ENCODE measurements around the gene PTPRQ.
A peak's percentile ranks its signal among the peaks of the same experiment; 100 is the strongest.

The PTPRQ gene

GRCh38 chr12:80617733-80618132 lies 173.7 kb downstream of the PTPRQ start:
- no peak for DNase-seq (ENCODE audit: extremely low read depth, low read depth)
- TF ChIP-seq CTCF (IDR thresholded peaks at IDR 0.05; ENCODE audit: low read depth, low read length), result no peak

GRCh38 chr12:80620281-80620680 lies 176.2 kb downstream of the PTPRQ start:
- no peak for DNase-seq (ENCODE audit: extremely low read depth, low read depth)
- TF ChIP-seq CTCF (IDR thresholded peaks at IDR 0.05; ENCODE audit: low read depth, low read length), result no peak

- no peak for DNase-seq (ENCODE audit: extremely low read depth, low read depth)
- no peak; the same call in 1 of the 2 replicates for TF ChIP-seq CTCF (IDR thresholded peaks at IDR 0.05; ENCODE audit: low read depth, low read length)
Measured at GRCh38 chr12:80622271-80622670, 178.2 kb downstream of the PTPRQ start.

GRCh38 chr12:80625051-80625450 lies 181.0 kb downstream of the PTPRQ start:
- no peak for TF ChIP-seq CTCF (IDR thresholded peaks at IDR 0.05; ENCODE audit: low read depth, low read length)
- DNase-seq (ENCODE audit: extremely low read depth, low read depth), result no peak

- DNase-seq (ENCODE audit: extremely low read depth, low read depth), result no peak
- TF ChIP-seq CTCF (IDR thresholded peaks at IDR 0.05; ENCODE audit: low read depth, low read length), result no peak
Measured at GRCh38 chr12:80625901-80626300, 181.9 kb downstream of the PTPRQ start.

GRCh38 chr12:80627782-80628181 lies 183.7 kb downstream of the PTPRQ start:
- TF ChIP-seq CTCF (IDR thresholded peaks at IDR 0.05; ENCODE audit: low read depth, low read length), result no peak
- DNase-seq (ENCODE audit: extremely low read depth, low read depth), result peak; percentile 0

- DNase-seq (ENCODE audit: extremely low read depth, low read depth), result no peak
- TF ChIP-seq CTCF (IDR thresholded peaks at IDR 0.05; ENCODE audit: low read depth, low read length), result peak; percentile 12
Measured at GRCh38 chr12:80632835-80633234, 188.8 kb downstream of the PTPRQ start.

Data from AG09319 (cell line).